ENCODE results near the gene PLEKHO1.

Gene PLEKHO1

DNA sequence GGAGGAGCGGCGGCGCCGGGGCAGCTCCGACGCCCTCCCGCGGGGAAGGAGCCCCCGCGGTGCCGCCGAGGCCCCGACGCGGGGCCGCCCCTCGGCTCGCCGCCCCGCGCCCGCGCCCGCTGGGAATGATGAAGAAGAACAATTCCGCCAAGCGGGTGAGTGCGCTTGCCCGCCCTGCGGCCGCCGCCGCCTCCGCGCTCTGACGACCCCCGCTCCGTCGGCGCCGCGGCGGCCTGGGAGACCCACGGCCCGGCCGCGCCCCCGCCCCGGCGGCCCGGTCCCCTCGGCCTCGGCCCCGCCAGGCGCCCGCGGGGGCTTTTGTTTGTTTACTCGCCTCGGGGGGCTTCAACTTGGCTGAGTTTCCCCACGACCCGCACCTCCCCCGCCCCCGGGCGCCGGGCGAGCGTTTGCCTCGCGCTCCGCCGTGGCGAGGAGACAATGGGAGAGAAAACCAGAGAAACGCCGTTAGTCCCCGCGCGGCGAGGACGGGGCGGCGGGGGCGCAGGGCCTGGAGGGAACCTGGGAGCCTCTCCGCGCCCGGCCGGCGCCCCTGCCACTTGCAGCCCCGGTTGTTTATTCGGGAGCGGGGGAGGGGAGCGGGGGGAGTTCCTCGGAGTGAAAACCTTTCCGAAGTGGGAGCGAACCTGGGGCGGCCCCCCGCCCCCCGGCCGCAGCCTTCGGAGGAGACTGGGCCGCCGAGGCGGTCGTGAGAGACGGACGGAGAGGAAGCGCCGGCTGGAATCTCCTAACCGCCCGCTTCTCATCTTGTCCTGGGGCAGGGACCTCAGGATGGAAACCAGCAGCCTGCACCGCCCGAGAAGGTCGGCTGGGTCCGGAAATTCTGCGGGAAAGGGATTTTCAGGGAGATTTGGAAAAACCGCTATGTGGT lies 661 bp downstream of the PLEKHO1 start:
- in situ Hi-C loops (cut with MboI; ENCODE audit: low sequenced_read_pairs), result no loop called here

DNA sequence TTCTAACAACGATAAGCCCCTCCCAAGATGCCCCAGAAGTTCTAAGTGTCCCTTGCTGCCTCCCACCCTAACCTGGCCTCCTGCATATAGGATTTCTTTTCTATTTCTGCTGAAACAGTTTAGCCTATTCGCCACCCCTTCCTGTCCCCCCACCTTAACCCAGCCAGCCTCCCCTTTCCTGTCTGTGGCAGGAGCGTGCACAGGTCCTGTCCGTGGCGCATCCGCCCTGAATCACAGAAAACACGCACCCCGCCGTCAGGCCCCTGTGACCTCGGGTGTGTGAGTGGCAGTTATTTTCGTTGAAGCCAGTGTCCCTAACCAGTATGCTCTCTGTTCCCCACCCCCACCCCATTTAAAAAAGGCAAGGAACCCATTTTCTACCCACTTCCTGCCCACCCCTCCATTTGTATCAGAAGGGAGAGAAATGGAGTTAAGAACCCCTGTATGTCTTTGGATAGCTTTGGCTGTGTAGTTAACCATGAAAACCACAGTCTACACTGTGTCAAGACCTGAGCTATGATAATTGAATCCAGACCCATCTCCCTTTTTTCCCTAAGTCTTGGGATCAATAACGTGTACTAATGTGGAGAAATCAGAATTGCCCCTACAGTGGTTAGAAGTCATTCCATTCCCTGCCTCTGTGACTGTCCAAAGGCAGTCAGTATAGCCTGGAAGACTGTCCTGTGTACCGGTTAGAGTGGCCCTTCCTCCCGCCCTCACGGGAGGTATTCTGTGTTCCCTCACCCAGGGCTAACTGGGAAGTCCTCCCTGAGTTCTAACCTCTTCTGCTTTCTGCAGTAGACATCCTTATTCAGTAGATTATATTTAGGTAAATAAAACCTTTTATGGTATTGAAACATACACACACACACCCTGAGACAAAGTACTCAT lies 1.8 kb downstream of the PLEKHO1 start:
- in situ Hi-C loops (cut with MboI; ENCODE audit: low sequenced_read_pairs), result no loop called here

DNA sequence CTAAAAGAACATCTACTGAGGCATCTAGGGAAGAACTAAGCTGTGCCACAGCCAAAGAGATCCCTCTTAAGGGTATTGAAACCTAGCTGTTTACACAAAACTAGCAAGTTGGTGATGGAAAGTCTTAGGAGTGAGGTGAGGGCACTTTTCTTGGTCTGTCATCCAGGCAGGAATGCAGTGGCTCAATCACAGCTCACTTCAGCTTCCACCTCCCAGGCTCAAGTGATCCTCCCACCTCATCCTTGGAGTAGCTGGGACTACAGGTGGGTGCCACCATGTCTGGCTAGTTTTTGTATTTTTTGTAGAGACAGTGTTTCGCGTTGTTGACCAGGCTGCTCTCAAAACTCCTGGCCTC lies 2.4 kb downstream of the PLEKHO1 start:
- in situ Hi-C loops (cut with MboI; ENCODE audit: low sequenced_read_pairs), result no loop called here

- in situ Hi-C loops (cut with MboI; ENCODE audit: low sequenced_read_pairs), result no loop called here
Observed at GRCh38 chr1:150152772-150153456, 3.2 kb downstream of the PLEKHO1 start.

DNA sequence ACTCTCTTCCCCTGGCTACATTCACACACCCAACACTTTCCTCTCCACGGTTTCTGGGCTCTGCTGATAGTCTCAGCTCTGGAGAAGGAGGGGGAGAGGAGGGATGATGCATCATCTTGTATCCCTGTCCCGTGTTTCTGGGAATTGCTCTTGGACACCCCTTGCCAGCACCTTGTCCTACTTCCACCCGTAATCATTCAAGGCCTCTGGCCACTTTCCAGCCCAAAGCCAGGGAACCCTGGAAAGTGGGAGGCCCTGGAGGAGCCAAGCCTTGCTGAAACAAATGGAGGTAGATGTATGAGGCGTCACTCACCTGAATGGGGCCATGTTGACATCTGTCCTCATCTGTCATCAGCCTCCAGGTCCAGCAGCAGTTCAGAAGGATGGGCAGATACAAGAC lies 4.4 kb downstream of the PLEKHO1 start:
- in situ Hi-C loops (cut with MboI; ENCODE audit: low sequenced_read_pairs), result no loop called here

GRCh38 chr1:150155413-150156071 lies 5.8 kb downstream of the PLEKHO1 start:
- in situ Hi-C loops (cut with MboI; ENCODE audit: low sequenced_read_pairs), result no loop called here

GRCh38 chr1:150156868-150157603 lies 7.3 kb downstream of the PLEKHO1 start:
- in situ Hi-C loops (cut with MboI; ENCODE audit: low sequenced_read_pairs), result no loop called here

GRCh38 chr1:150159550-150159949 lies 9.8 kb downstream of the PLEKHO1 start:
- in situ Hi-C loops (cut with MboI; ENCODE audit: low sequenced_read_pairs), result no loop called here

DNA sequence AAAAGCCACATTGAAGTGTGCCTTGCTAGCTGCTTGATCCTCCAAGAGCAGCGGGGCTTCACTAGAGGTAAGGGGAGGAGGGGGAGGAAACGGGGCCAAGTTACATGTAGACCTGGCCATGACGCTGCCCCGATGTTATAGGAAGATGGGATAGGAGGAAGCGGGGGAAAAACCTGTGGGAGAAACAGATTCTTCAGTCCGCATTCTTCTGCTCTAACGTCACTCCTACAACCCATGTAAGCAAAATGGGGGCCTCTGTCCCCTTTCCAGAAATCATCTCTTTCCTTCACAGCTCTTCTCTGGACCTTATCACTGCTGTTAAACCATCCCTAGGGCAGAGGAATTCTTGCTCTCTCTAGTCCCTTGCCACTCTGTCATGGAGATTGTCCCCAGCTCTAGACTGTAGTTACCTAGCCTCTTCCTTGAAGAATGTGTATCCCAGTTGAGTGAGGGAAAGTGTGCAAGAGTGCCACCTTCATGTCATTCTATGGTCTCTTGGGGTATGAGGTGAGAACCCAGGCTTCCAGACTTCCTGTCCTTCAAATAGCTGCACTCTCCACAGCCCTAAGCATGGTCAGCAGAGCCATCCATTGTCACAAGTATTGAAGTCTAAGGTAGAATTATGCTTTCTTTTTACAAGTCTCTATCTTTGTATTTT lies 11.4 kb downstream of the PLEKHO1 start:
- in situ Hi-C loops (cut with MboI; ENCODE audit: low sequenced_read_pairs), result no loop called here

- in situ Hi-C loops (cut with MboI; ENCODE audit: low sequenced_read_pairs), result no loop called here
Observed at GRCh38 chr1:150161747-150162581, 12.2 kb downstream of the PLEKHO1 start.

DNA sequence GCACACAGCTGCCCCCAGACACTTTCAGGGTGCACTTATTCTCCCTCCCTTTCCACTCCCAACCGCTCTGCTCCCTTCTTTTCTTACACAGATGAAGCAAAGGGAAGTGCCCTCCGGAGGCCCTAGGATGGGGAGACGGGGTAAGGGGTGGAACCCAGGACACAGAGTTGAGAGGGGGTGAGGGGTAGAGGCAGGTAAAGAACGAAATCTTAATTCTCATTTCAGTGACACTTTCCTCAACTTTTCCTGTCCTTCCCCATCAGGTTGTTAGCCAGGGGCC lies 12.8 kb downstream of the PLEKHO1 start:
- in situ Hi-C loops (cut with MboI; ENCODE audit: low sequenced_read_pairs), result no loop called here

GRCh38 chr1:150162862-150163706 lies 13.4 kb downstream of the PLEKHO1 start:
- in situ Hi-C loops (cut with MboI; ENCODE audit: low sequenced_read_pairs), result no loop called here

DNA sequence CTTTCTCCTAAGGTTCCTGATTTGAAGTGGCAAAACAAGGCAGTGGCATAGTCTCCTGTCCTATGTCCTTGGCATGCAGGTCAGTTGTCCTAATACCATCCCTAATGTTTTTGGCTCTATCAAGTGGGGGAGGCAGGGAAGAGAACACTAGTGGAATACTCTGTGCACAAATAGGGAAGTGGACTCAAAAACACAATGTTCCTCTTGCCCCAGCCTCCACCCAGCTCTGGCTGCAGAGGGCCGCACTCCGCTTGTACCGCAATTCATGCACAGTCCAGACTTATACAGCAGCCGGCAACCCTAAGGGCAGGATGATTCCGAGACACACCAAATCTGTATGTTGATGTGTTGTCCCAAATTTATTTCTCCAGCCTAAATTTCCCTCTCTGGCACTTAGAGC lies 14.5 kb downstream of the PLEKHO1 start:
- in situ Hi-C loops (cut with MboI; ENCODE audit: low sequenced_read_pairs), result no loop called here

DNA sequence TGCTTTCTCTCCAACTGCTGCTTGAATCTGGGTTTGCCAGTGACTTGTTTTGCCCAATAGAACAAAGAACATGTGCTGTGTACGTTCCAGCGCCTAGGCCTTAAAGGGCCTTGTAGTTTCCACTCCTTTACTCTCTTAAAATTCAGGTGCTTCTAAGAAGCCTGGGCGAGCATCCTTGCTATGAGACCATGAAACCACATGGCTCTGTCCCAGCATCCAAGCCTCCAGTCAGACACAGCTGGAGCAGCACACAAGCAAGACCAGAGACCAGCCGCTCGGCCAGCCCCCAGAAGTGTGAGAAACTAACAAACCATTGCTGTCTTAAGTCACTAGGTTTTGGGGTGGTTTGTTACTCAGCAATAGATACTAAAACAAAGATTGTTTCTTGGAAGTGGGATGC lies 15.1 kb downstream of the PLEKHO1 start:
- in situ Hi-C loops (cut with MboI; ENCODE audit: low sequenced_read_pairs), result loop anchor here (5.0 kb wide), 1 partner anchor 92 kb away; no protein-coding TSS in a partner anchor

DNA sequence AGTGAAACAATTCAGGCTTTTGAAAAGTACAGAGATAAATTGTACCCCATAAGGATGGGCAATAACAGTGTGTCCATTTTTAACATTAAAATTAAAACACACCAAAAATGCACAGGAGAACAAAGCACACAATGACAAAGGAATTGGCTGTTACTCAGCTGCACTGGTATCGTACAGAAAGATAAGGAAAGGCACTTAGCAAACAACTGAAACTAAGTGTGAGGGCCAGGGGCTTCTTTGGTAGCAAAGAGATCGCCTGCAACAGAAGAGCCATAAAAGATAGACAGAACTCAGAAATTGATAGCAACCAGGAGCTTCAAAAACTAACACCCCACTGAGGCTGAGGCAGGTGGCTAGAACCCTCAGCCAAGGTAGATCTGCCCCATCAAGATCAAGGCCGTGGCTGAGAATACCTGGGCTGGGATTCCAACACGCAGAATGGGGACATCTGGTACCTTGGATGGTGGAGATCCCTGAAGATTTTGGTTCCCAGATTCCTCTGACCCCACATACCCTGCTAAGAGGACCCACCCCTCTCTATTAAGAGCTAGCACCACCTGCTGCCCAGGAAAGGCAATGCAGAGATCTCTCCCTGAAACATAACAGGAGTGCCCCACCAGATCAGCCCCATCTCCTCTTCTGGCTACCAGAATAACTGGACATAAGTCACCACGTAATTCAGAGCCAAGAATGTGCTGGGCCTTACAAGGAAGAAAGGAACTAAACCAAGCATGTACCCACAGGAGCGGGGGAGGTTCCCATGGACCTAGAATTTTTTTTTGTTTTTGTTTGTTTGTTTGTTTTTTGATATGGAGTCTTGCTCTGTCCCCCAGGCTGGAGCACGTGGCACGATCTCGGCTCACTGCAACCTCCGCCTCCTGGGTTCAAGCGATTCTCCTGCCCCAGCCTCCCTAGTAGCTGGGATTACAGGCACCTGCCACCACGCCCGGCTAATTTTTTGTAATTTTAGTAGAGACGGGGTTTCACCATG lies 16.2 kb downstream of the PLEKHO1 start:
- in situ Hi-C loops (cut with MboI; ENCODE audit: low sequenced_read_pairs), result loop anchor here (5.0 kb wide), 1 partner anchor 94 kb away; no protein-coding TSS in a partner anchor

- in situ Hi-C loops (cut with MboI; ENCODE audit: low sequenced_read_pairs), result loop anchor here (5.0 kb wide), 1 partner anchor 97 kb away; no protein-coding TSS in a partner anchor
Observed at GRCh38 chr1:150168960-150169601, 19.4 kb downstream of the PLEKHO1 start.

All from HL-60/S4 (cell line).